Measurements from ENCODE around the gene ARHGAP35.
"Not testable (repeated sequence)": the region's sequence is repeated elsewhere in the genome, so short reads cannot be mapped to it uniquely, and the experiment has no call there.

The ARHGAP35 gene

GRCh38 chr19:46872967-46873366, 12.2 kb downstream of the ARHGAP35 start:
- DNase-seq: no peak

- no peak for DNase-seq
These were observed 14.4 kb downstream of the ARHGAP35 start for GRCh38 chr19:46875234-46875633.

- no peak for DNase-seq
These were observed 14.9 kb downstream of the ARHGAP35 start for GRCh38 chr19:46875657-46876056.

- no peak for DNase-seq
These were observed 18.0 kb downstream of the ARHGAP35 start for GRCh38 chr19:46878613-46879375.

- DNase-seq: no peak
These were observed 19.6 kb downstream of the ARHGAP35 start for GRCh38 chr19:46880431-46880830.

GRCh38 chr19:46881092-46881491, 20.3 kb downstream of the ARHGAP35 start:
- no peak for DNase-seq

GRCh38 chr19:46882034-46882433, 21.2 kb downstream of the ARHGAP35 start:
- DNase-seq: no peak

GRCh38 chr19:46882751-46883150, 22.0 kb downstream of the ARHGAP35 start:
- DNase-seq: not testable (repeated sequence)

GRCh38 chr19:46885411-46885810, 24.6 kb downstream of the ARHGAP35 start:
- DNase-seq: no peak

GRCh38 chr19:46886546-46887239, 25.9 kb downstream of the ARHGAP35 start:
- no peak for DNase-seq

- DNase-seq: no peak
These were observed 26.5 kb downstream of the ARHGAP35 start for GRCh38 chr19:46887240-46887782.

- no peak for DNase-seq
These were observed 29.8 kb downstream of the ARHGAP35 start for GRCh38 chr19:46890423-46891170.

- no peak for DNase-seq
These were observed 31.7 kb downstream of the ARHGAP35 start for GRCh38 chr19:46892252-46893179.

- DNase-seq: no peak
These were observed 35.4 kb downstream of the ARHGAP35 start for GRCh38 chr19:46896076-46896794.

GRCh38 chr19:46898731-46899130, 37.9 kb downstream of the ARHGAP35 start:
- DNase-seq: no peak

- DNase-seq: no peak
These were observed 39.5 kb downstream of the ARHGAP35 start for GRCh38 chr19:46900341-46900740.

- no peak for DNase-seq
These were observed 41.1 kb downstream of the ARHGAP35 start for GRCh38 chr19:46901701-46902401.

- no peak for DNase-seq
These were observed 41.6 kb downstream of the ARHGAP35 start for GRCh38 chr19:46902402-46902766.

GRCh38 chr19:46903458-46903857, 42.7 kb downstream of the ARHGAP35 start:
- no peak for DNase-seq

- DNase-seq: no peak
These were observed 43.6 kb downstream of the ARHGAP35 start for GRCh38 chr19:46904114-46905060.
